Activated CD8-positive, alpha-beta memory T cell treated with anti-CD3 and anti-CD28 coated beads for 36 hours (primary cell): ENCODE data around the gene DOK1. TPM values are rescaled to one million over a fixed set of nuclear protein-coding genes. Genes with fewer than 3 reads are reported as not detected.

Experiments used
- CTCF ChIA-PET: fragments of 350-600 bp; sonication (Branson Sonifier 250); formaldehyde crosslinking; loops from one replicate; lab custom pipeline; 2021; ENCODE audit warnings: antibody characterized with exemption; lab: Charles Lee
- POLR2A ChIA-PET: fragments of 350-600 bp; sonication (Branson Sonifier 250); formaldehyde crosslinking; loops from one replicate; lab custom pipeline; 2021; ENCODE audit warnings: antibody characterized with exemption; lab: Charles Lee
- total RNA-seq, 2 experiments: library from RNA; stranded (reverse); gene quantifications; one replicate each; pipeline ENCODE4 v1.2.3, GENCODE V29; 2021

Gene DOK1
- total RNA-seq, 2 experiments from 2014 or later: 22.5 to 22.7 TPM

- ChIA-PET CTCF (no interaction called here), POLR2A (no interaction called here)
Observed at GRCh38 chr2:74536166-74536950, 18.2 kb upstream of the DOK1 start.

- ChIA-PET POLR2A (no interaction called here), CTCF (no interaction called here)
Observed at GRCh38 chr2:74537140-74537539, 17.4 kb upstream of the DOK1 start.

- ChIA-PET POLR2A (no interaction called here), CTCF (interaction anchor here (1.0 to 1.2 kb wide), 2 partner anchors 19 to 164 kb away, joined by 3 to 4 read pairs; no protein-coding TSS in a partner anchor)
Observed at GRCh38 chr2:74538881-74539339, 15.6 kb upstream of the DOK1 start.

GRCh38 chr2:74540291-74540690, 14.2 kb upstream of the DOK1 start:
- POLR2A ChIA-PET: no interaction called here
- CTCF ChIA-PET: no interaction called here

GRCh38 chr2:74542978-74543377, 11.5 kb upstream of the DOK1 start:
- CTCF ChIA-PET: interaction anchor here (0.7 kb wide), 1 partner anchor 269 kb away, joined by 3 read pairs; no protein-coding TSS in a partner anchor

GRCh38 chr2:74544634-74545033, 9.9 kb upstream of the DOK1 start:
- ChIA-PET CTCF (no interaction called here), POLR2A (no interaction called here)

More at GRCh38 chr2:74542978-74543377, 11.5 kb upstream of the DOK1 start:
- POLR2A ChIA-PET: interaction anchor here (0.7 kb wide), 1 partner anchor 28 kb away, joined by 3 read pairs; no protein-coding TSS in a partner anchor

- POLR2A ChIA-PET: no interaction called here
- CTCF ChIA-PET: no interaction called here
Observed at GRCh38 chr2:74546004-74546403, 8.5 kb upstream of the DOK1 start.

GRCh38 chr2:74548285-74548899, 6.1 kb upstream of the DOK1 start:
- CTCF ChIA-PET: no interaction called here
- POLR2A ChIA-PET: interaction anchor here (0.6 kb wide), 1 partner anchor 17 kb away, joined by 3 read pairs; no protein-coding TSS in a partner anchor

- ChIA-PET POLR2A (no interaction called here), CTCF (no interaction called here)
Observed at GRCh38 chr2:74548900-74549826, 5.4 kb upstream of the DOK1 start.

- ChIA-PET POLR2A (no interaction called here), CTCF (no interaction called here)
Observed at GRCh38 chr2:74550231-74550630, 4.3 kb upstream of the DOK1 start.

GRCh38 chr2:74551530-74551929, 3.0 kb upstream of the DOK1 start:
- ChIA-PET POLR2A (no interaction called here), CTCF (interaction anchor here (1.0 to 1.2 kb wide), 2 partner anchors 14 to 19 kb away, joined by 3 to 5 read pairs; no protein-coding TSS in a partner anchor)

- CTCF ChIA-PET: interaction anchor here (1.2 kb wide), 1 partner anchor 14 kb away, joined by 3 read pairs; no protein-coding TSS in a partner anchor
Observed at GRCh38 chr2:74551942-74552913, 2.3 kb upstream of the DOK1 start.

GRCh38 chr2:74552914-74553811, 1.4 kb upstream of the DOK1 start:
- ChIA-PET CTCF (interaction anchor here (0.9 kb wide), 1 partner anchor 89 kb away, joined by 6 read pairs; no protein-coding TSS in a partner anchor), POLR2A (interaction anchor here (0.9 kb wide), 1 partner anchor 15 kb away, joined by 5 read pairs; no protein-coding TSS in a partner anchor)

More at GRCh38 chr2:74551942-74552913, 2.3 kb upstream of the DOK1 start:
- POLR2A ChIA-PET: no interaction called here

- CTCF ChIA-PET: interaction anchor here (1.3 kb wide), 1 partner anchor 30 kb away, joined by 3 read pairs; no protein-coding TSS in a partner anchor
- POLR2A ChIA-PET: no interaction called here
Observed at GRCh38 chr2:74554820-74555531, 456 bp downstream of the DOK1 start.

GRCh38 chr2:74555610-74556103, 1.1 kb downstream of the DOK1 start:
- POLR2A ChIA-PET: no interaction called here
- CTCF ChIA-PET: interaction anchor here (1.3 kb wide), 1 partner anchor 30 kb away, joined by 3 read pairs; no protein-coding TSS in a partner anchor

- ChIA-PET CTCF (interaction anchor here (1.3 kb wide), 1 partner anchor 29 kb away, joined by 3 read pairs; no protein-coding TSS in a partner anchor), POLR2A (no interaction called here)
Observed at GRCh38 chr2:74556159-74556558, 1.6 kb downstream of the DOK1 start.
